ENCODE data around the gene GUCY2F.

Gene GUCY2F

GRCh38 chrX:109501176-109501575, 19.3 kb upstream of the GUCY2F start:
- H2BK12ac ChIP-seq (ENCODE audit: low read length), result no peak overlapping the region
- no peak overlapping the region for H3K9ac ChIP-seq (ENCODE audit: low read depth, low read length, poor library complexity)
- no peak overlapping the region for H3K4me3 ChIP-seq (ENCODE audit: low read length in 2 of 2)
- DNase-seq (ENCODE audit: low spot score), result no peak
- WGBS, 2 donors (ENCODE audit: extremely low coverage in 2 of 2, insufficient read length in 2 of 2, insufficient replicate concordance in 1 of 2), result no CpG with 5 or more reads among the region's 3 CpGs
- H2AFZ ChIP-seq (ENCODE audit: low read length), result no peak overlapping the region
- H3K4me1 ChIP-seq (ENCODE audit: control insufficient read depth in 2 of 2, insufficient read depth in 1 of 2, low read depth in 1 of 2, low read length in 2 of 2), result no peaks in the 10 kb centered on the region
- no peaks in the 10 kb centered on the region for H3K36me3 ChIP-seq (replicated peaks in 1 of 2; ENCODE audit: control insufficient read depth in 2 of 2, insufficient read depth in 2 of 2, low read length in 2 of 2)
- H2BK5ac ChIP-seq (ENCODE audit: low read length), result no peak overlapping the region
- no peak overlapping the region for H4K91ac ChIP-seq (ENCODE audit: low read depth, low read length, poor library complexity)
- no peak overlapping the region for H3K14ac ChIP-seq (ENCODE audit: low read length)
- no peaks in the 10 kb centered on the region for H3K79me1 ChIP-seq (ENCODE audit: low read depth, low read length)
- H3K23ac ChIP-seq (ENCODE audit: low read depth, low read length, poor library complexity), result no peak overlapping the region
- no peak overlapping the region for H3K4me2 ChIP-seq (ENCODE audit: insufficient read depth, low read length, poor library complexity, severe bottlenecking)
- no peaks in the 10 kb centered on the region for H3K9me3 ChIP-seq (replicated peaks in 1 of 2; ENCODE audit: control insufficient read depth in 2 of 2, insufficient read depth in 1 of 2, low read depth in 1 of 2, low read length in 2 of 2)
- H3K27ac ChIP-seq (replicated peaks; ENCODE audit: low read length), result no peak overlapping the region
- no peak overlapping the region for H2BK120ac ChIP-seq (ENCODE audit: low read depth, low read length)
- peaks cover 0 to 30% (median 0%) of the 10 kb centered on the region in 3 experiments for H3K27me3 ChIP-seq (ENCODE audit: control insufficient read depth in 3 of 3, insufficient read depth in 3 of 3, low read depth in 1 of 3, low read length in 3 of 3)
- no peak overlapping the region for H3K4ac ChIP-seq (ENCODE audit: low read length)
- H2AK5ac ChIP-seq (ENCODE audit: low read depth, low read length), result no peak overlapping the region
- H4K8ac ChIP-seq (ENCODE audit: low read depth, low read length), result no peak overlapping the region
- no peak overlapping the region for H3K18ac ChIP-seq (ENCODE audit: low read length)
- H2BK15ac ChIP-seq (ENCODE audit: low read length), result no peak overlapping the region

DNA sequence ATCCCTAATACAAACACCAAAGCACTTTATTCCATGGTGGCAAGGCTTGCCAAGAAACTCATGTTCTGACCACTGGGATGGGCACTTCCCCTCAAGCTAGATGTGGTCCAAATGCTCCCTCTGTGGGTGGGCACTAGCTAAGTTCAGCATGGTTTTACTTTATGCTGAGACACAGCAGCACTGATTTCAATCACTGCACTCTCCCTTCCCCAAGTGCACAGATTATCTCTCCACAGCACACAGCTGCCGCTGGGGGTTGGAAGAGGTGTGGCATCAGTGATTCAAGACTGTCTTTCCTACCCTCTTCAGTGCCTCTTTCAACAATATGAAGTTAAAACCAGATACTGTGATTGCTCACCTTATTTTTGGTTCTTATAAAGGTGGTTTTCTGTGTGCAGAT, 16.5 kb upstream of the GUCY2F start:
- Histone ChIP-seq H2BK120ac (ENCODE audit: low read depth, low read length) (no peak overlapping the region), H3K9ac (ENCODE audit: low read depth, low read length, poor library complexity) (no peak overlapping the region), H3K4me1 (ENCODE audit: control insufficient read depth in 2 of 2, insufficient read depth in 1 of 2, low read depth in 1 of 2, low read length in 2 of 2) (no peaks in the 10 kb centered on the region), H3K4me2 (ENCODE audit: insufficient read depth, low read length, poor library complexity, severe bottlenecking) (no peak overlapping the region), H3K14ac (ENCODE audit: low read length) (no peak overlapping the region), H3K27me3 (ENCODE audit: control insufficient read depth in 3 of 3, insufficient read depth in 3 of 3, low read depth in 1 of 3, low read length in 3 of 3) (peaks cover 0 to 26% (median 0%) of the 10 kb centered on the region in 3 experiments), H4K8ac (ENCODE audit: low read depth, low read length) (no peak overlapping the region), H2AK5ac (ENCODE audit: low read depth, low read length) (no peak overlapping the region), H2BK12ac (ENCODE audit: low read length) (no peak overlapping the region), H3K79me1 (ENCODE audit: low read depth, low read length) (no peaks in the 10 kb centered on the region), H3K4ac (ENCODE audit: low read length) (no peak overlapping the region), H3K23ac (ENCODE audit: low read depth, low read length, poor library complexity) (no peak overlapping the region), H3K18ac (ENCODE audit: low read length) (no peak overlapping the region), H4K91ac (ENCODE audit: low read depth, low read length, poor library complexity) (no peak overlapping the region), H2BK15ac (ENCODE audit: low read length) (no peak overlapping the region), H3K9me3 (replicated peaks in 1 of 2; ENCODE audit: control insufficient read depth in 2 of 2, insufficient read depth in 1 of 2, low read depth in 1 of 2, low read length in 2 of 2) (no peaks in the 10 kb centered on the region), H3K36me3 (replicated peaks in 1 of 2; ENCODE audit: control insufficient read depth in 2 of 2, insufficient read depth in 2 of 2, low read length in 2 of 2) (no peaks in the 10 kb centered on the region), H2AFZ (ENCODE audit: low read length) (no peak overlapping the region), H3K4me3 (ENCODE audit: low read length in 2 of 2) (no peak overlapping the region), H3K27ac (replicated peaks; ENCODE audit: low read length) (no peak overlapping the region), H2BK5ac (ENCODE audit: low read length) (no peak overlapping the region)
- whole genome bisulfite sequencing, 2 donors (ENCODE audit: extremely low coverage in 2 of 2, insufficient read length in 2 of 2, insufficient replicate concordance in 1 of 2), result no CpG with 5 or more reads among the region's 1 CpG
- DNase-seq (ENCODE audit: low spot score), result no peak

- Histone ChIP-seq H2BK15ac (ENCODE audit: low read length) (no peak overlapping the region), H3K27ac (replicated peaks; ENCODE audit: low read length) (no peak overlapping the region), H3K4me3 (ENCODE audit: low read length in 2 of 2) (no peak overlapping the region), H3K79me1 (ENCODE audit: low read depth, low read length) (no peaks in the 10 kb centered on the region), H3K27me3 (ENCODE audit: control insufficient read depth in 3 of 3, insufficient read depth in 3 of 3, low read depth in 1 of 3, low read length in 3 of 3) (peaks cover 0 to 7% (median 0%) of the 10 kb centered on the region in 3 experiments), H2BK12ac (ENCODE audit: low read length) (no peak overlapping the region), H4K91ac (ENCODE audit: low read depth, low read length, poor library complexity) (no peak overlapping the region), H2BK120ac (ENCODE audit: low read depth, low read length) (no peak overlapping the region), H3K23ac (ENCODE audit: low read depth, low read length, poor library complexity) (no peak overlapping the region), H2AFZ (ENCODE audit: low read length) (no peak overlapping the region), H2AK5ac (ENCODE audit: low read depth, low read length) (no peak overlapping the region), H3K9ac (ENCODE audit: low read depth, low read length, poor library complexity) (no peak overlapping the region), H3K14ac (ENCODE audit: low read length) (no peak overlapping the region), H3K4ac (ENCODE audit: low read length) (no peak overlapping the region), H3K9me3 (replicated peaks in 1 of 2; ENCODE audit: control insufficient read depth in 2 of 2, insufficient read depth in 1 of 2, low read depth in 1 of 2, low read length in 2 of 2) (no peaks in the 10 kb centered on the region), H3K18ac (ENCODE audit: low read length) (no peak overlapping the region), H3K4me2 (ENCODE audit: insufficient read depth, low read length, poor library complexity, severe bottlenecking) (no peak overlapping the region), H4K8ac (ENCODE audit: low read depth, low read length) (no peak overlapping the region), H3K4me1 (ENCODE audit: control insufficient read depth in 2 of 2, insufficient read depth in 1 of 2, low read depth in 1 of 2, low read length in 2 of 2) (no peaks in the 10 kb centered on the region), H3K36me3 (replicated peaks in 1 of 2; ENCODE audit: control insufficient read depth in 2 of 2, insufficient read depth in 2 of 2, low read length in 2 of 2) (no peaks in the 10 kb centered on the region), H2BK5ac (ENCODE audit: low read length) (no peak overlapping the region)
- no peak for DNase-seq (ENCODE audit: low spot score)
- no CpG with 5 or more reads among the region's 2 CpGs for WGBS, 2 donors (ENCODE audit: extremely low coverage in 2 of 2, insufficient read length in 2 of 2, insufficient replicate concordance in 1 of 2)
Measured at GRCh38 chrX:109489174-109489573, 7.3 kb upstream of the GUCY2F start.

DNA sequence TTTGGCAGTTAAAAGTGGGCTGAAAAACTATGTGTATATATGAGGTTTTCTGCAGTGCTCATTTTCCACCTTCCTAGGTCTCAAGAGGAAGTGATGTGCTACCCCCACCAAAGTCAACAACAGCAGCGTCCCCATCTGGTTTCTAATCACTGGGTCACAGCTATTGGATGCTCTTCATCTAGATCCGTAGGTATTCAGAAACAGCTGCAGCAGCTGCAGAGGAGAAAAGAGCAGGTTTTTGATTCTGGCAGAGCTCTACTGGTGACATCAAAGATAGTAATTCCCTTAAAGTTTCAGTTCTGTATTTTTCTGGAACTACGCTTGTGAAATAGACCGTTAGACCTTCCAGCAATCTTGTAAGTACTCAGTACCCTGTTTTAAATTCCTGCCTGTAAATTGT, 5.8 kb upstream of the GUCY2F start:
- Histone ChIP-seq H3K4ac (ENCODE audit: low read length) (no peak overlapping the region), H2BK120ac (ENCODE audit: low read depth, low read length) (no peak overlapping the region), H3K9ac (ENCODE audit: low read depth, low read length, poor library complexity) (no peak overlapping the region), H4K91ac (ENCODE audit: low read depth, low read length, poor library complexity) (no peak overlapping the region), H2BK12ac (ENCODE audit: low read length) (no peak overlapping the region), H3K27ac (replicated peaks; ENCODE audit: low read length) (no peak overlapping the region), H3K14ac (ENCODE audit: low read length) (no peak overlapping the region), H3K79me1 (ENCODE audit: low read depth, low read length) (no peaks in the 10 kb centered on the region), H3K4me3 (ENCODE audit: low read length in 2 of 2) (no peak overlapping the region), H2AFZ (ENCODE audit: low read length) (no peak overlapping the region), H4K8ac (ENCODE audit: low read depth, low read length) (no peak overlapping the region), H2AK5ac (ENCODE audit: low read depth, low read length) (no peak overlapping the region), H3K36me3 (replicated peaks in 1 of 2; ENCODE audit: control insufficient read depth in 2 of 2, insufficient read depth in 2 of 2, low read length in 2 of 2) (no peaks in the 10 kb centered on the region), H2BK15ac (ENCODE audit: low read length) (no peak overlapping the region), H3K4me1 (ENCODE audit: control insufficient read depth in 2 of 2, insufficient read depth in 1 of 2, low read depth in 1 of 2, low read length in 2 of 2) (no peaks in the 10 kb centered on the region), H3K9me3 (replicated peaks in 1 of 2; ENCODE audit: control insufficient read depth in 2 of 2, insufficient read depth in 1 of 2, low read depth in 1 of 2, low read length in 2 of 2) (no peaks in the 10 kb centered on the region), H3K4me2 (ENCODE audit: insufficient read depth, low read length, poor library complexity, severe bottlenecking) (no peak overlapping the region), H3K18ac (ENCODE audit: low read length) (no peak overlapping the region), H3K23ac (ENCODE audit: low read depth, low read length, poor library complexity) (no peak overlapping the region), H2BK5ac (ENCODE audit: low read length) (no peak overlapping the region), H3K27me3 (ENCODE audit: control insufficient read depth in 3 of 3, insufficient read depth in 3 of 3, low read depth in 1 of 3, low read length in 3 of 3) (peaks cover 0 to 4% (median 0%) of the 10 kb centered on the region in 3 experiments)
- no peak for DNase-seq (ENCODE audit: low spot score)
- WGBS, 2 donors (ENCODE audit: extremely low coverage in 2 of 2, insufficient read length in 2 of 2, insufficient replicate concordance in 1 of 2), result no CpG with 5 or more reads among the region's 4 CpGs

Measured in neuronal stem cell (in vitro differentiated cells).